ENCODE measurements around the gene TMEM163.

The TMEM163 gene

GRCh38 chr2:134679294-134679693 is 39.5 kb downstream of the TMEM163 start:
- TF ChIP-seq JUND (IDR thresholded peaks at IDR 0.05; ENCODE audit: low read depth) = no peak
- no peak for DNase-seq (ENCODE audit: low read depth in 1 of 2, low spot score in 1 of 2)
- in situ Hi-C loops (cut with HindIII; ENCODE audit: low pct_unique_long_range_greater_than_20kb, low sequenced_read_pairs) = no loop called here

GRCh38 chr2:134677856-134678756 is 40.7 kb downstream of the TMEM163 start:
- DNase-seq (ENCODE audit: low read depth in 1 of 2, low spot score in 1 of 2) = no peak
- in situ Hi-C loops (cut with HindIII; ENCODE audit: low pct_unique_long_range_greater_than_20kb, low sequenced_read_pairs) = no loop called here
- TF ChIP-seq JUND (IDR thresholded peaks at IDR 0.05; ENCODE audit: low read depth) = no peak

- no peak for DNase-seq (ENCODE audit: low read depth in 1 of 2, low spot score in 1 of 2)
- TF ChIP-seq JUND (IDR thresholded peaks at IDR 0.05; ENCODE audit: low read depth) = no peak
- in situ Hi-C loops (cut with HindIII; ENCODE audit: low pct_unique_long_range_greater_than_20kb, low sequenced_read_pairs) = no loop called here
Observed at GRCh38 chr2:134676960-134677359, 41.8 kb downstream of the TMEM163 start.

- in situ Hi-C loops (cut with HindIII; ENCODE audit: low pct_unique_long_range_greater_than_20kb, low sequenced_read_pairs) = no loop called here
- DNase-seq (ENCODE audit: low read depth in 1 of 2, low spot score in 1 of 2) = no peak
- no peak for TF ChIP-seq JUND (IDR thresholded peaks at IDR 0.05; ENCODE audit: low read depth)
Observed at GRCh38 chr2:134675314-134675713, 43.5 kb downstream of the TMEM163 start.

- DNase-seq (ENCODE audit: low read depth in 1 of 2, low spot score in 1 of 2) = no peak
- no peak for TF ChIP-seq JUND (IDR thresholded peaks at IDR 0.05; ENCODE audit: low read depth)
- in situ Hi-C loops (cut with HindIII; ENCODE audit: low pct_unique_long_range_greater_than_20kb, low sequenced_read_pairs) = no loop called here
Observed at GRCh38 chr2:134674687-134675086, 44.1 kb downstream of the TMEM163 start.

- DNase-seq (ENCODE audit: low read depth in 1 of 2, low spot score in 1 of 2) = no peak
- in situ Hi-C loops (cut with HindIII; ENCODE audit: low pct_unique_long_range_greater_than_20kb, low sequenced_read_pairs) = no loop called here
- TF ChIP-seq JUND (IDR thresholded peaks at IDR 0.05; ENCODE audit: low read depth) = no peak
Observed at GRCh38 chr2:134671513-134671912, 47.3 kb downstream of the TMEM163 start.

- in situ Hi-C loops (cut with HindIII; ENCODE audit: low pct_unique_long_range_greater_than_20kb, low sequenced_read_pairs) = no loop called here
- TF ChIP-seq JUND (IDR thresholded peaks at IDR 0.05; ENCODE audit: low read depth) = no peak
- DNase-seq (ENCODE audit: low read depth in 1 of 2, low spot score in 1 of 2) = peak; percentile 13 to 41
Observed at GRCh38 chr2:134670955-134671354, 47.8 kb downstream of the TMEM163 start.

- DNase-seq (ENCODE audit: low read depth in 1 of 2, low spot score in 1 of 2) = no peak
- in situ Hi-C loops (cut with HindIII; ENCODE audit: low pct_unique_long_range_greater_than_20kb, low sequenced_read_pairs) = no loop called here
- TF ChIP-seq JUND (IDR thresholded peaks at IDR 0.05; ENCODE audit: low read depth) = no peak
Observed at GRCh38 chr2:134669731-134670669, 48.8 kb downstream of the TMEM163 start.

- in situ Hi-C loops (cut with HindIII; ENCODE audit: low pct_unique_long_range_greater_than_20kb, low sequenced_read_pairs) = no loop called here
- DNase-seq (ENCODE audit: low read depth in 1 of 2, low spot score in 1 of 2) = no peak
- no peak for TF ChIP-seq JUND (IDR thresholded peaks at IDR 0.05; ENCODE audit: low read depth)
Observed at GRCh38 chr2:134668821-134669220, 50.0 kb downstream of the TMEM163 start.

GRCh38 chr2:134667541-134667940 is 51.3 kb downstream of the TMEM163 start:
- no peak for DNase-seq (ENCODE audit: low read depth in 1 of 2, low spot score in 1 of 2)
- TF ChIP-seq JUND (IDR thresholded peaks at IDR 0.05; ENCODE audit: low read depth) = no peak
- in situ Hi-C loops (cut with HindIII; ENCODE audit: low pct_unique_long_range_greater_than_20kb, low sequenced_read_pairs) = no loop called here

- TF ChIP-seq JUND (IDR thresholded peaks at IDR 0.05; ENCODE audit: low read depth) = no peak
- in situ Hi-C loops (cut with HindIII; ENCODE audit: low pct_unique_long_range_greater_than_20kb, low sequenced_read_pairs) = no loop called here
- DNase-seq (ENCODE audit: low read depth in 1 of 2, low spot score in 1 of 2) = no peak
Observed at GRCh38 chr2:134667081-134667480, 51.7 kb downstream of the TMEM163 start.

GRCh38 chr2:134665727-134666506 is 52.9 kb downstream of the TMEM163 start:
- no peak for DNase-seq (ENCODE audit: low read depth in 1 of 2, low spot score in 1 of 2)
- no peak for TF ChIP-seq JUND (IDR thresholded peaks at IDR 0.05; ENCODE audit: low read depth)
- in situ Hi-C loops (cut with HindIII; ENCODE audit: low pct_unique_long_range_greater_than_20kb, low sequenced_read_pairs) = no loop called here

Measured in T47D (cell line).